ENCODE results near the gene ATP13A3. TPM values are rescaled to one million over a fixed set of nuclear protein-coding genes. Genes with fewer than 3 reads are reported as not detected.
A peak's percentile ranks its signal among the peaks of the same experiment; 100 is the strongest.

The ATP13A3 gene
- total and polyA plus RNA-seq, 2 donors (not counting 1 experiment from before 2014, with no cell fraction given) = 222 to 285 TPM

- Histone ChIP-seq H3K27me3 (ENCODE audit: control insufficient read depth, insufficient read depth, low read length) (peaks cover 4% of the 10 kb centered on the region), H3K27ac (ENCODE audit: insufficient read depth, low read length) (no peak overlapping the region), H4K20me1 (ENCODE audit: control insufficient read depth, extremely low read depth, insufficient read depth, low read length) (no peaks in the 10 kb centered on the region), H3K4me2 (ENCODE audit: extremely low read depth, insufficient read depth, low read length) (peak overlapping the region; percentile 70), H3K4me1 (ENCODE audit: control insufficient read depth, extremely low read depth, insufficient read depth, low read length) (peaks cover 18% of the 10 kb centered on the region), H2AFZ (ENCODE audit: low read length) (no peak overlapping the region), H3K9me3 (ENCODE audit: control insufficient read depth, insufficient read depth, low read depth, low read length) (no peaks in the 10 kb centered on the region), H3K36me3 (ENCODE audit: control insufficient read depth, insufficient read depth, low read length) (no peaks in the 10 kb centered on the region), H3K4me3 (replicated peaks in 1 of 4; ENCODE audit: control extremely low read depth in 1 of 4, insufficient read depth in 1 of 4, low read depth in 3 of 4, low read length in 4 of 4) (no peak overlapping the region), H3K79me2 (ENCODE audit: control insufficient read depth, insufficient read depth, low read length) (no peaks in the 10 kb centered on the region), H3K9ac (ENCODE audit: insufficient read depth, low read length) (no peak overlapping the region)
- no peak for DNase-seq (ENCODE audit: low read depth in 2 of 2)
- TF ChIP-seq EZH2 (IDR thresholded peaks at IDR 0.05; ENCODE audit: low read length, missing control alignments) = no peak
- no peak for TF ChIP-seq CTCF (conservative IDR thresholded peaks at IDR 0.05 in 1 of 2, IDR thresholded peaks at IDR 0.05 in 1 of 2; ENCODE audit: low read depth in 1 of 2, low read length in 2 of 2)
Measured at GRCh38 chr3:194364314-194364651, 122.5 kb downstream of the ATP13A3 start.

GRCh38 chr3:194360568-194360967 is 126.2 kb downstream of the ATP13A3 start:
- no peak overlapping the region for H3K27ac ChIP-seq (ENCODE audit: insufficient read depth, low read length)
- no peaks in the 10 kb centered on the region for H3K36me3 ChIP-seq (ENCODE audit: control insufficient read depth, insufficient read depth, low read length)
- peaks cover 10% of the 10 kb centered on the region for H3K4me1 ChIP-seq (ENCODE audit: control insufficient read depth, extremely low read depth, insufficient read depth, low read length)
- no peaks in the 10 kb centered on the region for H3K9me3 ChIP-seq (ENCODE audit: control insufficient read depth, insufficient read depth, low read depth, low read length)
- H3K79me2 ChIP-seq (ENCODE audit: control insufficient read depth, insufficient read depth, low read length) = no peaks in the 10 kb centered on the region
- no peak overlapping the region for H2AFZ ChIP-seq (ENCODE audit: low read length)
- H3K4me3 ChIP-seq (replicated peaks in 1 of 4; ENCODE audit: control extremely low read depth in 1 of 4, insufficient read depth in 1 of 4, low read depth in 3 of 4, low read length in 4 of 4) = no peak overlapping the region
- no peaks in the 10 kb centered on the region for H4K20me1 ChIP-seq (ENCODE audit: control insufficient read depth, extremely low read depth, insufficient read depth, low read length)
- H3K27me3 ChIP-seq (ENCODE audit: control insufficient read depth, insufficient read depth, low read length) = peaks cover 4% of the 10 kb centered on the region
- no peak overlapping the region for H3K9ac ChIP-seq (ENCODE audit: insufficient read depth, low read length)
- no peak overlapping the region for H3K4me2 ChIP-seq (ENCODE audit: extremely low read depth, insufficient read depth, low read length)
- no peak for DNase-seq (ENCODE audit: low read depth in 2 of 2)
- TF ChIP-seq EZH2 (IDR thresholded peaks at IDR 0.05; ENCODE audit: low read length, missing control alignments) (no peak), CTCF (conservative IDR thresholded peaks at IDR 0.05 in 1 of 2, IDR thresholded peaks at IDR 0.05 in 1 of 2; ENCODE audit: low read depth in 1 of 2, low read length in 2 of 2) (no peak)

GRCh38 chr3:194357681-194358080 is 129.1 kb downstream of the ATP13A3 start:
- no peak overlapping the region for H3K4me2 ChIP-seq (ENCODE audit: extremely low read depth, insufficient read depth, low read length)
- H2AFZ ChIP-seq (ENCODE audit: low read length) = no peak overlapping the region
- H3K9me3 ChIP-seq (ENCODE audit: control insufficient read depth, insufficient read depth, low read depth, low read length) = no peaks in the 10 kb centered on the region
- no peaks in the 10 kb centered on the region for H4K20me1 ChIP-seq (ENCODE audit: control insufficient read depth, extremely low read depth, insufficient read depth, low read length)
- H3K36me3 ChIP-seq (ENCODE audit: control insufficient read depth, insufficient read depth, low read length) = no peaks in the 10 kb centered on the region
- H3K9ac ChIP-seq (ENCODE audit: insufficient read depth, low read length) = no peak overlapping the region
- no peak for TF ChIP-seq CTCF (conservative IDR thresholded peaks at IDR 0.05 in 1 of 2, IDR thresholded peaks at IDR 0.05 in 1 of 2; ENCODE audit: low read depth in 1 of 2, low read length in 2 of 2)
- no peak for TF ChIP-seq EZH2 (IDR thresholded peaks at IDR 0.05; ENCODE audit: low read length, missing control alignments)
- no peak overlapping the region for H3K4me3 ChIP-seq (replicated peaks in 1 of 4; ENCODE audit: control extremely low read depth in 1 of 4, insufficient read depth in 1 of 4, low read depth in 3 of 4, low read length in 4 of 4)
- no peaks in the 10 kb centered on the region for H3K4me1 ChIP-seq (ENCODE audit: control insufficient read depth, extremely low read depth, insufficient read depth, low read length)
- no peaks in the 10 kb centered on the region for H3K79me2 ChIP-seq (ENCODE audit: control insufficient read depth, insufficient read depth, low read length)
- H3K27ac ChIP-seq (ENCODE audit: insufficient read depth, low read length) = no peak overlapping the region
- peaks cover 9% of the 10 kb centered on the region for H3K27me3 ChIP-seq (ENCODE audit: control insufficient read depth, insufficient read depth, low read length)
- DNase-seq (ENCODE audit: low read depth in 2 of 2) = no peak
